ENCODE results near the gene TMEM270.

Gene TMEM270

DNA sequence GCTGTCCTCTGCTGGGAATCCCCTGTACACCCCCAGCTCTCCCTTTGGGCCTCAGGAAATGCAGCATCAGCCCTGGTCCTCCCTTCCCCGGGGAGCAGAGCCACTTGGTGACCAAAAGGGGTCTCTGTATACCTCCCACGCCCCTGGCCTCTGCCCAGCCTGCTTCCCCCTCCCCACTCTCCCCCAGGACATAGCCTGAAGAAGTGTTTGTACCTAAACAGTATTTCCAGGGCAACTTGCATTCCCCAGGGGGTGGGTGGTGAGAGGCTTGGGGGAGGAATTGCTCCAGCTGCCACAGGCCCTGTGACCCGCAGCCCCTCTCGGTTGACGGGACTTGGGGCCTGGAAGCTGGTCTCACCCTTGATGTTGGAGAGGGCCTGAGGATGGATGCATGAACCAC is 39.3 kb downstream of the TMEM270 start:
- H3K4me1 Mint-ChIP-seq (ENCODE audit: low read depth) = no peaks in the 10 kb centered on the region
- H3K4me3 Mint-ChIP-seq = no peak overlapping the region
- peaks cover 3% of the 10 kb centered on the region for H3K9me3 Mint-ChIP-seq
- H3K27ac Mint-ChIP-seq = no peak overlapping the region
- H3K36me3 Mint-ChIP-seq (ENCODE audit: low read depth) = no peaks in the 10 kb centered on the region
- H3K27me3 Mint-ChIP-seq = no peaks in the 10 kb centered on the region

DNA sequence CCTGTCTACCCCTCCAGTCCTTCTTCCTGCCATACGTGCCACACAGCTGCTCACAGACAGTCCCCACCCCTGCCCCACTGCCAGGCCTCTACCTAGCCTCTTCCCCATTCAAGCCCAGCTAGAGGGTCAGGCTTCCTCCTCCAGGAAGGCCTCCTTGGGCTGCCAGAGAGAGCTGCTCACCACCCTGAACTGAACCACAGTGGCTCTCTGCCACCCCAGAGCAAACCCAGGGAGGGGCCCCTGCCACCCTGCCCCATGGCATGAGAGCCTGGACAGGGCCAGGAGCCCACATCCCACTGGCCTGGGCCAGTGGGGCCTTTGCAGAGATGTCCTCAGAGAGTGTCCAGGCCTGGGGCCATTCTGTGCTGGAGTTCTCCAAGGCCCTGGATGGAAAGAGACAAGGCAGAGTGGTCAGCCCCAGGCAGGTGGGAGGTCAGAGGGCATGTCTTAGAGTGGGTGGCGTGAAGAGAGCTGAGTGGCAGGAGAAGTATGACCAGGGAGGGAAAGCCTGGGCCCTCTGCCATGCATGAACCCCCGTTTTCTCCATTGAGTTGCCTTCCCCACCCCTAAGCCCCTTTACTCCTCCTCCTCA is 40.4 kb downstream of the TMEM270 start:
- no peaks in the 10 kb centered on the region for H3K4me1 Mint-ChIP-seq (ENCODE audit: low read depth)
- no peak overlapping the region for H3K4me3 Mint-ChIP-seq
- H3K36me3 Mint-ChIP-seq (ENCODE audit: low read depth) = no peaks in the 10 kb centered on the region
- H3K27me3 Mint-ChIP-seq = no peaks in the 10 kb centered on the region
- H3K9me3 Mint-ChIP-seq = no peaks in the 10 kb centered on the region
- no peak overlapping the region for H3K27ac Mint-ChIP-seq

DNA sequence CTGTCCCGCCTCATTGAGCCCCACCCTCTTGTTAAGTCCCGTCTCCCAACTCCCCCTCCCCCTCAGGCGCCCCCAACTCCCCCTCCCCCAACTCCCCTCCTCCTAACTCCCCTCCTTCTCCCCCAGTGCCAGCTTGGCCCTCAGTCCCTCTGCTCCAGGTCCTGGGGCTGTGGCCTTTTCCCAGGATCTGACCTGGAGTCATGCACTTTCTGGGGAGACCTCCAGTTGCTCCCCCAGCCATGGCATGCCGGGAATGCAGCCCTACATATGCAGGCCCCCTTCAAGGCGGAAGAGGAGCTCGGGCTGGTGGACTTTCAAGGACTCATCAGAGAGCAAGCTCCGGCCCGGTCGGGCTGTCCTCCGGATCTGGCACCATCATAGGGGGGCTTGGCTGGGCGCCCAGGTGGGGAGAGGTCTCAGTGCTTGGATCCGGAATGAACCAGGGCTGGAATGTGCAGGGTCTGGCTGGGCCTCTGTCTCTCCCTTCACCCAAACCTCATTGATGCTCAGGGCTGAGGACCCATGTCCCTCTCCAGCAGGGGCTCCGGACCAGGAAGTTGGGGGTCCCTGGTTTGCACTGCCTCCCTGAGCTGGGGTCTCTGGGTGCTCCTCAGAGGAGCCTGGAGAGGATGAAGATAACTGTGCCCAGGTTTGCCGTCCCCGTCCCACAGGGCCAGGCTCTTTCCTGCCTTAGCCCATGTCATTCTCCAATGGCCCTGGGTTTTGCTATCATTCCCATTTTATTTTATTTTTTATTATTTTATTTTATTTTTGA is 41.1 kb downstream of the TMEM270 start:
- Mint-ChIP-seq H3K4me3 (no peak overlapping the region), H3K27me3 (no peaks in the 10 kb centered on the region), H3K27ac (no peak overlapping the region), H3K9me3 (no peaks in the 10 kb centered on the region), H3K4me1 (ENCODE audit: low read depth) (no peaks in the 10 kb centered on the region), H3K36me3 (ENCODE audit: low read depth) (no peaks in the 10 kb centered on the region)

DNA sequence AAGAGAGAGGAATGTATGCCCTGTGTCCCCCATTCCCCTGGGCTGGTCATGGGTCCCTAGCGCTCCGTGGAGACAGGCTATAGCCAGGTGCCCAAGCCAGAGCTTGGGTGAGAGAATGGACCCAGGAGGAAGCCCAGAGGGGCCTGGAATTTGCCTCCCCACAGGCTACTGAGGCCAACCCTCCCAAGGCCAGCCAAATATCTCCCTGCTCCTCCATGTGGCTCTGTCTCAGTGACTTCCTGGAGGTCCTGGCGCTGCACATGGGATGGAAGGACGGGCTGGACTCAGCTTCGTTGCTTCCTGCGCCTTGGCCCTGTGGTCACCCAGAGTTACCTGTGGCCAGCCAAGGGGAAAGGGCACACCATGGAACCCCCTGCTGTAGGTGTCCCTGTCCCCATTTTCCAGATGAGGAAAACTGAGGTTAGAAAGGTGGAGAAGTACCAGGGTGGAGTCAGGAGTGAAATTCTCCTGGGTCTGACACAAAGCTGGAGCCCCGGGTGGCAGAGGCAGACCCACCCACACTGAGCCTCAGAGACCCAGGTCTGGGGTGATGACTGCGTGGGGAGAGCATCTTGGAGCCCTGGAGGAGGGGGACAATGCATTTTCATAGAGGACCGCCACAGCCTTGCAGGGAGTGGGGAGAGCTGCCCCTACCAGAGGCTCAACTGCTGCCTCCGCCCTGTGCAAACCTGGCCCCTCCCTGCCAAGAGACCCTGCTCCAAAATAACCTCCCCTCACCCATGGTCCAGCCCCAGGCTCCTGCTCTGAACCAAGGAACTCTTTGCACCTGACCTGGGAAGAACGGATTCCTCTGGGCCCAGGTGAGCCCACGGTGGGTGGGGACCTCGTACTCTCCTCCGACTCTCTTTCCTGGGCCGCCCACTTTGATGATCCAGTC is 42.6 kb downstream of the TMEM270 start:
- H3K4me1 Mint-ChIP-seq (ENCODE audit: low read depth) = no peaks in the 10 kb centered on the region
- H3K27ac Mint-ChIP-seq = no peak overlapping the region
- H3K36me3 Mint-ChIP-seq (ENCODE audit: low read depth) = no peaks in the 10 kb centered on the region
- no peaks in the 10 kb centered on the region for H3K27me3 Mint-ChIP-seq
- H3K9me3 Mint-ChIP-seq = no peaks in the 10 kb centered on the region
- H3K4me3 Mint-ChIP-seq = no peak overlapping the region

DNA sequence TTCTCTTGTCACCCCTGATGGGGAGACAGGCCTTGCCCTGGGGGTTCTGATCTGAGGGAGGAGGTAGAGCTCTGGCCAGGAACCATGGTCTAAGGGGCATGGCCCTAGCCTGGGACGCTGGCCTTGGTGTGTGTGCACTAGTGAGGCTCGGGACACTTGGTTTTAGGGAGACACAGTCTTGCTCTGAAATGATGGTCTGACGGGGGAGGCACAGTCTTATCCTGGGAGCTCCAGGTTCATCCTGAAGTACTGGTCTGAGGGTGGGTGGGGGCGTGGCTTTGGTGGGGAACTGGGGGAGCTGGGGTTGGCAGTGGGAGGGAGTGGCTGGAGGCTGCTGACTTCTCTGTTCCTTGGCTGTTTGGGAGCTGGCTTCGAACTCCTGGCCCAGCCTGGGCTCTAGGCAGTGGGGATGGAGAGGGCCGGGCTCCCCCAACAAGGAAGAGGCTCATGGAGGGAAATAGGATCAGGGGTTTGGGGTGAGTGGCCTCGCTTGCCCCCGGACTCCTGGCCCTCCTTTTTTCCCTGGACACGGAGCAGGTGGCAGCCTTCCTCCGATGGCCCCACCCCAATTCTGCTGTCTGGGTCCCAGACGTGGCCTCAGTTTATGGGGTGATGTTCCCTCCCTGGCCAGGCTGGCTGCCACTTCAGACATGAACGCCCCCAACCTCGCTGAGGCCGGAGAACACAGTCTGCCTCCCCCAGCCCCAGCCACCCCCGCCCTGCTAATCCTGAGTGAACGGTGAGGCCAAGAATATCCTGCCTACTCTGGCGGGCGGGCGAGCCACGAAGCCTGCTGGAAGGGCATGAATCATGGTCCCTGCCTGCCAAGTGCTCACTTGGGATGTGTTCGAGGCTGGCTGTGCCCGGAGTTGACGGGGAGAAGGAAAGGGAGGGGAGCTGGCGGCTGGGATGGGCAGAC is 43.5 kb downstream of the TMEM270 start:
- H3K36me3 Mint-ChIP-seq (ENCODE audit: low read depth) = no peaks in the 10 kb centered on the region
- no peaks in the 10 kb centered on the region for H3K9me3 Mint-ChIP-seq
- H3K27me3 Mint-ChIP-seq = no peaks in the 10 kb centered on the region
- no peak overlapping the region for H3K27ac Mint-ChIP-seq
- H3K4me3 Mint-ChIP-seq = no peak overlapping the region
- H3K4me1 Mint-ChIP-seq (ENCODE audit: low read depth) = no peaks in the 10 kb centered on the region

DNA sequence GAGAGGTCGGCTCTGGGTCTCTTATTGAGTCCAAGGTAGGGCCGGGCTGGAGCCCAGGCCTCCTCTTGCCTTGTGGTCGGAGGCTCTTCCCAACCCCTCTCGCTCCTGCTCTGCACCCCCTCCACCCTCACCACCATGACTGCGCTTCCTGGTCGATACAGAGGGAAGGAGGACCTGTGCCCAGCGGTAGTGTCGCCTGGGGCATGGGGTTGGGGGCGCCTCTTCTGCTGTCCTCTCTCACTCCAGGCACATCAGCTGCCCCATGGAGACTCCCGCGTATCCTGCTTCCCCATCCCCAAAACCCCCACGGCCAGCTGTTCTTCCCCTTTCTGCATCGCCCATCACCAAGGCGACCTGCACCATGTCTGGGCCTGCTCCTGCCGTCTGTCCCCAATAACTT is 44.4 kb downstream of the TMEM270 start:
- no peak overlapping the region for H3K4me3 Mint-ChIP-seq
- no peaks in the 10 kb centered on the region for H3K4me1 Mint-ChIP-seq (ENCODE audit: low read depth)
- no peaks in the 10 kb centered on the region for H3K27me3 Mint-ChIP-seq
- H3K36me3 Mint-ChIP-seq (ENCODE audit: low read depth) = no peaks in the 10 kb centered on the region
- H3K9me3 Mint-ChIP-seq = no peaks in the 10 kb centered on the region
- no peak overlapping the region for H3K27ac Mint-ChIP-seq

DNA sequence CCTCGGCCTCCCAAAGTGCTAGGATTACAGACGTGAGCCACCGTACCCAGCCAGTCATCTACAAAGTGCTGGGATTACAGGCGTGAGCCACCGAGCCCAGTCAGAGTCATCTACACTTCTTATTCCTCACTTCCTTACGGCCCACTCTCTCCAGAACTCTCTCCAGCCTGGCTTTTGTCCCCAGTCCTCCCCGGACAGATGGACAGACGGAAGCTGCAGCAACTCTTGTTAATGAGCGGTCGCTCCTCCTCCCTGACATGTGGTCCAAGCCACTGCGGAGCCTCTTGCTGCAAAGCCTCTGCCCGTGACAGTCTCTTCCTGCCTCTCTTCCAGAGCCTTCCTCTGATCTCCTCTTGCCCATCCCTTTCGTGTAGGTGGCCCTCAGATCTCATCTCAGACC is 45.9 kb downstream of the TMEM270 start:
- H3K27ac Mint-ChIP-seq = no peak overlapping the region
- H3K4me1 Mint-ChIP-seq (ENCODE audit: low read depth) = no peaks in the 10 kb centered on the region
- H3K9me3 Mint-ChIP-seq = no peaks in the 10 kb centered on the region
- H3K4me3 Mint-ChIP-seq = no peak overlapping the region
- no peaks in the 10 kb centered on the region for H3K27me3 Mint-ChIP-seq
- no peaks in the 10 kb centered on the region for H3K36me3 Mint-ChIP-seq (ENCODE audit: low read depth)

DNA sequence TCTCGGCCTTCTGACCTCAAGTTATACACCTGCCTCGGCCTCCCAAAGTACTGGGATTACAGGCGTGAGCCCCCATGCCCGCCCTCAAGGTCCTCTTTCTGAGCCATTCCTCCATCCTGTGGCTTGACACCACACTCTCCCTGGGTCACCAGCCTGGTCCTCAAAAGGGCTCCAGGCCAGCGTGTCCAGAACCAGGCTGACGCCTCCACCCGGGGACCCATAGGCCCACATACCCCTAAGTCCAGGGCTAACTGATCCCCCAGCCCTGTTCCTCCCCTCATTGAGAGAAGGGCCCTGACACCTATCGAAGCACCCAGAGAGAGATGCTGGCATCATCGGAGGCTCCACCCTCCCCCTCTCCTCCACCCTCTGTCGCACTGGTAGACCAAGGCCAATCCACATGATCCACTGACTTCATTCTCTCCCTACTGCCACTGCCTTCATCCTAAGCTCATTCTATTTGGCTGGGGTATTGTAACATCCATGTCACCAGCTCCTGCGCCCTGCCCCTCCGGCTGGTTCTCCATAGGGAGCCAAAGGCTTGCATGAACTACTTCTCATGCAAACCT is 46.7 kb downstream of the TMEM270 start:
- H3K9me3 Mint-ChIP-seq = no peaks in the 10 kb centered on the region
- no peaks in the 10 kb centered on the region for H3K27me3 Mint-ChIP-seq
- no peaks in the 10 kb centered on the region for H3K36me3 Mint-ChIP-seq (ENCODE audit: low read depth)
- no peak overlapping the region for H3K27ac Mint-ChIP-seq
- no peaks in the 10 kb centered on the region for H3K4me1 Mint-ChIP-seq (ENCODE audit: low read depth)
- no peak overlapping the region for H3K4me3 Mint-ChIP-seq

DNA sequence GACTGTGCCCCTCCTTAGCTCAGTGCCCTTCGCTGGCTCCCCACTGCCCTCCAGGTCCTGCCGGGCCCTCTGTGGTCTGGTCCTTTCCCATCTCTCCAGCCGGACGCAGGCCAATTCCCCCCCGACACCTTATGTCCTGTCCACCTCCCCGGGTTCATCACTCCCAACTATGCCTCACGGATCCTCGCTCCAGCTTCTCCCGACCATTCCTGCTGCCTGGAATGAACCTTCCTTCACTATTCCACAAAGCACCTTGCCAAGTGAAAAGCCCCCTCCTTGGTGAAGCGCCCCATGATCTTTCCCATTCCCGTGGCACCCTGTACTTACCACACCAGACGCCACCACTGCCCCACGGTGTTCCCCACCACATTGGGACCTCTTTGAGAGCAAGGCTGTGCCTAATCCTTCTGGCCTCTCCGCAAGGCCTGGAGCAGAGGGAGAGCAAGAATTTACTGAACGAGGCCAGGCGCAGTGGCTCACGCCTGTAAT is 47.2 kb downstream of the TMEM270 start:
- H3K4me3 Mint-ChIP-seq = no peak overlapping the region
- H3K27me3 Mint-ChIP-seq = no peaks in the 10 kb centered on the region
- H3K27ac Mint-ChIP-seq = no peak overlapping the region
- H3K4me1 Mint-ChIP-seq (ENCODE audit: low read depth) = no peaks in the 10 kb centered on the region
- H3K9me3 Mint-ChIP-seq = no peaks in the 10 kb centered on the region
- no peaks in the 10 kb centered on the region for H3K36me3 Mint-ChIP-seq (ENCODE audit: low read depth)

DNA sequence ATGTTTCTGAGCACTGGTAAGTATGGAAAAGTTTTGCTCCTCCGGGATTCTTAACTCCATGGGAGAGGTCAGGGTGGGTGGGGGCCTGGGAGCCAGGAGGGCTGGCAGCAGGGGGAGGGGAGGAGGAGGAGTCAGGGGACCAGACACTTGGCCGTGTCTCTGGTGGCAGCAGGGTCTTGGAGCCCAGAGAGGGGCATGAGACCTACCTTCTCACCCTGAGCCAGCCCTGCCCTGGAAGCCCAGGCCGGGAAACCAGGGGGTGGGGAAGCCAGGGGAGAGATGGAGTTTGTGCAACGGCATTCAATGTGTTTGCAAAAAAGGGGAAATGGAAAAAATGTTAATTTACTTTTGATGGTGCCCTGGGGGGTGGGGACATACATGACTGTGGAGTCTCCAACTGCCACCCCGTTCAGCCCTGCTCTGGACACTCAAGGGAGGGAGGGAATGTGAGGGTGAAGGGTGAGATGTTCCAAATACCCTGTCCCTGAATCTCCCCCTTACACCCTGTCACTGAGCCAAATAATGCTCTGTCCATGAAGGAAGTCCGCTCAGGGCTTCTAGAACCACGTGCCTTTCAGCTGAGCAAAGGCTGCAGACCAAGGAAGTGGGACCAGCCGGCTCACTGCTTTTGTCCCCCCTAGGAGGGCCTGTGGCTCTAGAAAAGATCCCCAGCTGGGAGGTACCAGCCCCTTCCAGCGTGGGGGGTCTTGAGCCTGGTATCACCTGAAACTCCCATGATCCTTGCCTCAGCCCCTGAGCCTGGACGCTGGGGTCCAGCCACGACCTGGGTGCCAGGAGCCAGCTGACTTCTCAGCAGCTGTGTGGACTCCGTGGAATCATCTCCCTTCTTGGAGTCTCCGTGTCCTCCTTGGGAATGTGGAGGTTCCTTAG is 48.3 kb downstream of the TMEM270 start:
- Mint-ChIP-seq H3K4me3 (no peak overlapping the region), H3K27ac (no peak overlapping the region), H3K9me3 (no peaks in the 10 kb centered on the region), H3K27me3 (no peaks in the 10 kb centered on the region), H3K36me3 (ENCODE audit: low read depth) (no peaks in the 10 kb centered on the region), H3K4me1 (ENCODE audit: low read depth) (no peaks in the 10 kb centered on the region)

DNA sequence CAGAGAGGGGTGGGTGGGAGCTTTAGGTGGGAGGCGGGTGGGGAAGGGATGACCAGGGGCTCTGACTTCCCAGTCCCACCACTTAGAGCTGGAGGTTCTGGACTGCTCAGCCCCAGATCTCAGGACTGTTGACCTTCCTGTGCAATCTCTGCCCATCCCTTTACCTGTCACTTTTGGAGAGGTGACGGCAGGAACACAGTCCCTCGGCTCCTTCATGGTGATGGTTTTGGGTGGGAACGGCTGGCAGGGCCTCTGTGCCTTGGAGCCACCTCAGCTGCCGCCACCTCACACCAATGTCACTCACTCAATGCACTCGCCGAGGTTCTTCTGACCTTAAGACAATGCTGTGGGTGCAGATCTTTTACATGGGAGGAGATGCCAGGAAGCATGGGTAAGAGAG is 49.0 kb downstream of the TMEM270 start:
- no peaks in the 10 kb centered on the region for H3K27me3 Mint-ChIP-seq

DNA sequence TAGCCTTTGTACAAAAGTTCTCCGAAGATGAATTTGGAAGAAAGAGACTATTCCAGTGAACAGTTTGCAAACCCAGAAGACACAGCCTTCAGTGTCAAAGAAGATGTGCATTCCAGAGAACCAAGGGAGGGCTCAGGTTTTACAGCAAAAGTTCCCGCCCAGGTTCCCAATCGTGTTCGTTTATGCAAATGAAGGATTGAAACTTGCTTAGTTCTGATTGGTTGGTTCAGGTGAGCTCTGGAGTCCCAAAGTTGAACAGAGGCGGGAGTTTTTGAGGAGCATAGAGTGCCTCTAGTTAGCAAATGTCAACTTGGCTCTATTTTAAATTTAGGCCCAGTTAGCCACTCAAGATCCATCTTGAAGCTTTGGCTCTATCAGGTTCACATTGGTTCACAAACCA is 51.3 kb downstream of the TMEM270 start:
- H3K27ac Mint-ChIP-seq = no peak overlapping the region
- no peak overlapping the region for H3K4me3 Mint-ChIP-seq
- no peaks in the 10 kb centered on the region for H3K9me3 Mint-ChIP-seq
- H3K4me1 Mint-ChIP-seq (ENCODE audit: low read depth) = no peaks in the 10 kb centered on the region
- no peaks in the 10 kb centered on the region for H3K36me3 Mint-ChIP-seq (ENCODE audit: low read depth)
- H3K27me3 Mint-ChIP-seq = peaks cover 4% of the 10 kb centered on the region

More for the DNA sequence above, 49.0 kb downstream of the TMEM270 start:
- Mint-ChIP-seq H3K36me3 (ENCODE audit: low read depth) (no peaks in the 10 kb centered on the region), H3K27ac (no peak overlapping the region), H3K4me3 (no peak overlapping the region), H3K9me3 (no peaks in the 10 kb centered on the region), H3K4me1 (ENCODE audit: low read depth) (no peaks in the 10 kb centered on the region)

All from stimulated activated naive CD8-positive, alpha-beta T cell treated with anti-CD3 and anti-CD28 coated beads, Interleukin-15, Interleukin-2, amounts not matched to agents 100 ng/mL and 50 ng/mL, for 24 hours (primary cell).